H1 (cell line): ENCODE data around the gene CD38. TPM values are rescaled to one million over a fixed set of nuclear protein-coding genes. Genes with fewer than 3 reads are reported as not detected.
A peak's percentile ranks its signal among the peaks of the same experiment; 100 is the strongest.

Source experiments
- CTCF ChIA-PET: fragments of 300-600 bp; sonication (Branson Sonifier 250); formaldehyde crosslinking; loops from one replicate; lab custom pipeline; 2021; ENCODE audit not compliant: partially characterized antibody; lab: Charles Lee
- POLR2A ChIA-PET: fragments of 300-600 bp; sonication (Branson Sonifier 250); formaldehyde crosslinking; loops from one replicate; lab custom pipeline; 2021; ENCODE audit warnings: inconsistent platforms; ENCODE audit not compliant: partially characterized antibody; lab: Charles Lee
- DNase-seq, 2 experiments: peaks; one replicate each; pipeline versions ENCODE4 v3.0.0 to v3.0.0-alpha.2; 2010 to 2022; ENCODE audit warnings: low spot score in 2 of 2, low read depth in 1 of 2, mixed read lengths in 1 of 2
- FAIRE-seq: peaks from 2 replicates; lab custom pipeline; 2011; peaks lifted over from hg19 to GRCh38; lab: Jason Lieb, UNC
- H2AFZ ChIP-seq: 2 replicates; pipeline ENCODE4 v1.8.1; 2012; ENCODE audit warnings: low read length, inconsistent platforms
- H2AK5ac ChIP-seq: 2 replicates; pipeline ENCODE4 v1.6.1; 2013; ENCODE audit warnings: low read depth, low read length
- H2BK120ac ChIP-seq: replicated peaks from 2 replicates; pipeline ENCODE3; 2013; ENCODE audit warnings: low read depth, low read length, inconsistent platforms
- H2BK12ac ChIP-seq: 2 replicates; pipeline ENCODE4 v1.6.1; 2013; ENCODE audit warnings: low read depth, low read length
- H2BK15ac ChIP-seq: 2 replicates; pipeline ENCODE4 v1.6.1; 2013; ENCODE audit warnings: low read length
- H2BK20ac ChIP-seq: 2 replicates; pipeline ENCODE4 v1.6.1; 2013; ENCODE audit warnings: low read length
- H2BK5ac ChIP-seq: 2 replicates; pipeline ENCODE4 v1.6.1; 2013; ENCODE audit warnings: low read depth, low read length
- H3K14ac ChIP-seq: 2 replicates; pipeline ENCODE4 v1.6.1; 2013; ENCODE audit warnings: inconsistent platforms; ENCODE audit not compliant: insufficient read length
- H3K18ac ChIP-seq: 2 replicates; pipeline ENCODE4 v1.6.1; 2013; ENCODE audit warnings: low read length; ENCODE audit errors: extremely low read depth
- H3K23ac ChIP-seq: 2 replicates; pipeline ENCODE4 v1.6.1; 2013; ENCODE audit warnings: inconsistent platforms; ENCODE audit not compliant: insufficient read length
- H3K23me2 ChIP-seq: 2 replicates; pipeline ENCODE4 v1.6.1; 2013; ENCODE audit warnings: low read depth, low read length
- H3K27ac ChIP-seq: 2 replicates; pipeline ENCODE4 v1.6.1; 2011; ENCODE audit warnings: low read depth, low read length, inconsistent platforms
- H3K27me3 ChIP-seq, 4 experiments: replicated peaks in 1 of 4; 1 replicate in 1 of 4; 2 replicates in 3 of 4; pipeline versions ENCODE4 v1.6.1 to v1.8.1; 2011 to 2013; ENCODE audit warnings: low read length in 3 of 4, mild to moderate bottlenecking in 3 of 4, inconsistent platforms in 2 of 4, mixed read lengths in 2 of 4, moderate library complexity in 1 of 4; ENCODE audit not compliant: control insufficient read depth in 3 of 4, insufficient read depth in 3 of 4; ENCODE audit errors: extremely low read depth in 1 of 4
- H3K36me3 ChIP-seq, 4 experiments: 2 replicates each; pipeline versions ENCODE4 v1.6.1 to v1.8.1; 2011 to 2013; ENCODE audit warnings: mild to moderate bottlenecking in 4 of 4, low read length in 3 of 4, moderate library complexity in 2 of 4, control low read depth in 1 of 4, inconsistent platforms in 1 of 4; ENCODE audit not compliant: insufficient read depth in 4 of 4, control insufficient read depth in 2 of 4
- H3K4ac ChIP-seq: replicated peaks from 2 replicates; pipeline ENCODE3; 2013; ENCODE audit warnings: low read length, low read depth, mixed read lengths, inconsistent platforms; ENCODE audit not compliant: insufficient read length
- H3K4me1 ChIP-seq, 4 experiments: replicated peaks in 1 of 4; 1 replicate in 1 of 4; 2 replicates in 3 of 4; pipeline versions ENCODE4 v1.6.1 to v1.8.1; 2011 to 2013; ENCODE audit warnings: low read length in 3 of 4, inconsistent platforms in 2 of 4, mixed read lengths in 1 of 4; ENCODE audit not compliant: insufficient read depth in 4 of 4, control insufficient read depth in 3 of 4
- H3K4me2 ChIP-seq, 2 experiments: 2 replicates each; pipeline versions ENCODE4 v1.6.1 to v1.8.1; 2011 to 2013; ENCODE audit warnings: low read depth in 2 of 2, low read length in 2 of 2, control low read depth in 1 of 2, inconsistent platforms in 1 of 2, mild to moderate bottlenecking in 1 of 2; ENCODE audit not compliant: insufficient read depth in 1 of 2
- H3K4me3 ChIP-seq, 4 experiments: fragments of 200-600, 300-600 bp in 1 of 4; sonication (generic), shearing (Covaris generic), sonication (Bioruptor Twin) in 1 of 4; 2 replicates each; pipeline versions ENCODE4 v1.5.1 to v1.8.1; 2011 to 2016; ENCODE audit warnings: low read length in 4 of 4, low read depth in 3 of 4, control low read depth in 2 of 4, inconsistent platforms in 2 of 4, mild to moderate bottlenecking in 2 of 4, mixed read lengths in 1 of 4, moderate library complexity in 1 of 4; ENCODE audit not compliant: insufficient read depth in 2 of 4; ENCODE audit errors: extremely low read depth in 1 of 4
- H3K56ac ChIP-seq: replicated peaks from 2 replicates; pipeline ENCODE3; 2013; ENCODE audit warnings: low read depth, mild to moderate bottlenecking, mixed read lengths, low read length, inconsistent platforms; ENCODE audit not compliant: insufficient read length
- H3K79me1 ChIP-seq: 2 replicates; pipeline ENCODE4 v1.6.1; 2013; ENCODE audit warnings: low read depth, low read length, control low read depth
- H3K79me2 ChIP-seq, 2 experiments: 2 replicates each; pipeline versions ENCODE4 v1.6.1 to v1.8.1; 2012 to 2013; ENCODE audit warnings: low read length in 2 of 2, mild to moderate bottlenecking in 2 of 2, inconsistent platforms in 1 of 2; ENCODE audit not compliant: insufficient read depth in 2 of 2, control insufficient read depth in 1 of 2
- H3K9ac ChIP-seq, 4 experiments: replicated peaks in 1 of 4; 1 replicate in 1 of 4; 2 replicates in 3 of 4; pipeline versions ENCODE4 v1.6.1 to v1.8.1; 2011 to 2013; ENCODE audit warnings: low read depth in 3 of 4, low read length in 3 of 4, control low read depth in 2 of 4, mild to moderate bottlenecking in 2 of 4, moderate library complexity in 2 of 4, inconsistent platforms in 1 of 4; ENCODE audit errors: extremely low read depth in 1 of 4
- H3K9me3 ChIP-seq, 2 experiments: 2 replicates each; pipeline versions ENCODE4 v1.6.1 to v1.8.1; 2012 to 2013; ENCODE audit warnings: mild to moderate bottlenecking in 2 of 2, moderate library complexity in 2 of 2, control low read depth in 1 of 2, inconsistent platforms in 1 of 2, low read depth in 1 of 2, low read length in 1 of 2, mixed read lengths in 1 of 2; ENCODE audit not compliant: insufficient read depth in 2 of 2
- H4K20me1 ChIP-seq, 2 experiments: replicated peaks in 1 of 2; 2 replicates each; pipeline versions ENCODE3 to v1.8.1; 2011 to 2013; ENCODE audit warnings: inconsistent platforms in 2 of 2, low read length in 2 of 2, mild to moderate bottlenecking in 1 of 2; ENCODE audit not compliant: insufficient read depth in 2 of 2, control insufficient read depth in 1 of 2
- H4K5ac ChIP-seq: 2 replicates; pipeline ENCODE4 v1.6.1; 2013; ENCODE audit warnings: low read length, low read depth, mixed read lengths, inconsistent platforms; ENCODE audit not compliant: insufficient read length
- H4K8ac ChIP-seq: 2 replicates; pipeline ENCODE4 v1.8.0; 2013; ENCODE audit warnings: mild to moderate bottlenecking, moderate library complexity, low read length, inconsistent platforms; ENCODE audit not compliant: insufficient read depth; ENCODE audit errors: extremely low read depth
- H4K91ac ChIP-seq: replicated peaks from 2 replicates; pipeline ENCODE3; 2013; ENCODE audit warnings: low read length, mixed read lengths, inconsistent platforms; ENCODE audit not compliant: insufficient read length
- ATF3 ChIP-seq: IDR thresholded peaks from 2 replicates; pipeline ENCODE4 v1.6.1; 2011; ENCODE audit warnings: low read depth, mild to moderate bottlenecking, low read length; ENCODE audit not compliant: insufficient read depth
- EZH2 ChIP-seq: fragments of 200-600 bp; sonication (generic); IDR thresholded peaks from 2 replicates; pipeline ENCODE4 v1.7.1; 2012; ENCODE audit warnings: low read depth, mild to moderate bottlenecking, moderate library complexity, low read length, inconsistent platforms; ENCODE audit not compliant: severe bottlenecking
- KDM1A ChIP-seq: fragments of 200-600, 300-600 bp; sonication (generic); IDR thresholded peaks from 2 replicates; pipeline ENCODE4 v1.7.1; 2016; ENCODE audit warnings: mild to moderate bottlenecking, low read length, borderline replicate concordance
- SIRT6 ChIP-seq: IDR thresholded peaks from one replicate; pipeline ENCODE4 v1.7.1; 2012; ENCODE audit warnings: low read length, inconsistent platforms
- SP1 ChIP-seq: IDR thresholded peaks from 2 replicates; pipeline ENCODE4 v1.6.1; 2011; ENCODE audit warnings: low read depth, low read length
- WGBS, 2 experiments: shearing (Covaris generic) in 1 of 2; methylation state at CpG; one replicate each; pipeline versions ENCODE4 v1.1.6 to v1.1.7; 2013 to 2015; ENCODE audit warnings: low lambda C conversion rate in 2 of 2, mixed read lengths in 2 of 2, inconsistent platforms in 1 of 2, low coverage in 1 of 2, missing lambda C conversion rate in 1 of 2; ENCODE audit not compliant: insufficient replicate concordance in 2 of 2, insufficient coverage in 1 of 2, insufficient read length in 1 of 2; ENCODE audit errors: extremely low coverage in 1 of 2, missing lambda C conversion rate in 1 of 2; 5-methylcytosine and 5-hydroxymethylcytosine counted together
- polyA plus RNA-seq, 7 experiments: library from polyadenylated mRNA; depleted of rRNA in 3 of 7; stranded (reverse) in 5 of 7; unstranded in 2 of 7; fragments of >200 nt in 5 of 7; fragments of 200-250 nt in 2 of 7; gene quantifications; 1 replicate in 5 of 7; 2 replicates in 1 of 7; 4 replicates in 1 of 7; pipeline versions ENCODE4 v1.2.1 to v1.2.3, GENCODE V29; 2011 to 2013; ENCODE audit warnings: missing spikeins in 2 of 7, mixed read lengths in 2 of 7
- total RNA-seq: library from RNA; stranded (reverse); fragmentation: NEBNext Ultra II Directional; extraction: Animal tissue kit (Norgen Biotek cat#: 25700); gene quantifications from 2 replicates; pipeline ENCODE4 v1.2.1, GENCODE V29; 2021

Gene CD38
- total and polyA plus RNA-seq, 2 of the 8 experiments (the other 6 are each of a cell fraction or from before 2014, with no cell fraction given): 0.14 to 0.24 TPM

- no peak for DNase-seq
- no peak overlapping the region for H4K91ac ChIP-seq
- no peak overlapping the region for H3K9ac ChIP-seq
- H4K5ac ChIP-seq: no peak overlapping the region
- no peak overlapping the region for H3K56ac ChIP-seq
- 89% methylated on average over 4 of the region's 4 CpGs; no CpG with 5 or more reads in 1 of the 2 experiments for WGBS, 2 experiments
- no peak overlapping the region for H3K27ac ChIP-seq
- H3K23me2 ChIP-seq: no peaks in the 10 kb centered on the region
- H3K4me2 ChIP-seq: no peak overlapping the region
- H4K8ac ChIP-seq: no peak overlapping the region
- H2BK120ac ChIP-seq: no peak overlapping the region
- ChIA-PET POLR2A (interaction anchor here (1.5 kb wide), 1 partner anchor 77 kb away, joined by 3 read pairs; the partner anchor contains the start of gene FAM200B), CTCF (interaction anchor here (0.6 to 3.9 kb wide), 3 partner anchors 10 to 220 kb away, joined by 4 to 21 read pairs (median 11); no protein-coding TSS in a partner anchor)
- H2AK5ac ChIP-seq: no peak overlapping the region
- no peak overlapping the region for H3K14ac ChIP-seq
- H3K27me3 ChIP-seq: no peaks in the 10 kb centered on the region
- no peak overlapping the region for H3K4me3 ChIP-seq
- no peak overlapping the region for H3K23ac ChIP-seq
- no peak overlapping the region for H3K4ac ChIP-seq
- H3K79me1 ChIP-seq: no peaks in the 10 kb centered on the region
- peak; percentile 56; the same call in 1 of the 2 replicates for TF ChIP-seq KDM1A
- TF ChIP-seq ATF3: no peak
- TF ChIP-seq EZH2: no peak
- TF ChIP-seq SP1: no peak
- TF ChIP-seq SIRT6: no peak
- H3K9me3 ChIP-seq: no peaks in the 10 kb centered on the region
- H2BK15ac ChIP-seq: no peak overlapping the region
- no peaks in the 10 kb centered on the region for H3K79me2 ChIP-seq
- no peaks in the 10 kb centered on the region for H4K20me1 ChIP-seq
- no peak overlapping the region for H2BK20ac ChIP-seq
- no peak overlapping the region for H2BK5ac ChIP-seq
- no peak overlapping the region for H2BK12ac ChIP-seq
- no peaks in the 10 kb centered on the region for H3K4me1 ChIP-seq
- no peak overlapping the region for H2AFZ ChIP-seq
- FAIRE-seq: no peak
- H3K18ac ChIP-seq: no peak overlapping the region
- no peaks in the 10 kb centered on the region for H3K36me3 ChIP-seq
Observed at GRCh38 chr4:15758294-15758693, 19.8 kb upstream of the CD38 start.
